Natural killer cell treated with Interleukin-12 subunit alpha and Interleukin-12 subunit beta and Interleukin-15 and Interleukin-18, amount 100 ng/mL, for 72 hours (primary cell): ENCODE data around the gene C2CD3. TPM values are rescaled to one million over a fixed set of nuclear protein-coding genes. Genes with fewer than 3 reads are reported as not detected.
A peak's percentile ranks its signal among the peaks of the same experiment; 100 is the strongest.

Experiments
- ATAC-seq, 2 donors: fragments of 150-1000 bp; cut with Tn5 transposase in 1 of 2; sonication (Bioruptor Pico), chemical (Tn5 transposase) in 1 of 2; 2 replicates each; pipeline ENCODE4 v1.10.0; 2021
- DNase-seq: peaks from one replicate; pipeline ENCODE4 v3.0.0; 2022; ENCODE audit warnings: low spot score
- H3K27ac Mint-ChIP-seq, 2 donors: 1 replicate in 1 of 2; 2 replicates in 1 of 2; pipeline ENCODE4 v1.8.0; 2022; ENCODE audit warnings: mixed read lengths in 2 of 2, mild to moderate bottlenecking in 1 of 2, moderate library complexity in 1 of 2
- H3K27me3 Mint-ChIP-seq, 2 donors: 1 replicate in 1 of 2; 2 replicates in 1 of 2; pipeline ENCODE4 v1.8.0; 2022; ENCODE audit warnings: mixed read lengths in 2 of 2
- H3K36me3 Mint-ChIP-seq: one replicate; pipeline ENCODE4 v1.8.0; 2022; ENCODE audit warnings: mixed read lengths
- H3K4me1 Mint-ChIP-seq, 2 donors: 1 replicate in 1 of 2; 2 replicates in 1 of 2; pipeline ENCODE4 v1.8.0; 2022; ENCODE audit warnings: low read depth in 2 of 2, mixed read lengths in 2 of 2, mild to moderate bottlenecking in 1 of 2
- H3K4me3 Mint-ChIP-seq: one replicate; pipeline ENCODE4 v1.8.0; 2022; ENCODE audit warnings: mixed read lengths
- H3K9me3 Mint-ChIP-seq: 2 replicates; pipeline ENCODE4 v1.8.0; 2022; ENCODE audit warnings: mixed read lengths
- total RNA-seq, 2 donors: library from RNA; stranded (reverse); gene quantifications; one replicate each; pipeline ENCODE4 v1.2.3, GENCODE V29; 2022

The C2CD3 gene
- total RNA-seq, 2 donors from 2014 or later = 49.1 to 76.7 TPM

- peak overlapping the region; percentile 28 to 51 for H3K27ac Mint-ChIP-seq
- DNase-seq (no peak), ATAC-seq (no peak)
- peaks cover 3% of the 10 kb centered on the region for H3K9me3 Mint-ChIP-seq
- peaks cover 11 to 13% of the 10 kb centered on the region in 2 donors for H3K4me1 Mint-ChIP-seq
- no peaks in the 10 kb centered on the region for H3K27me3 Mint-ChIP-seq
- no peak overlapping the region for H3K4me3 Mint-ChIP-seq
- peaks cover 4% of the 10 kb centered on the region for H3K36me3 Mint-ChIP-seq
Observed at GRCh38 chr11:74055938-74056337, 114.9 kb downstream of the C2CD3 start.

GRCh38 chr11:74050465-74050864 lies 120.3 kb downstream of the C2CD3 start:
- H3K27ac Mint-ChIP-seq = no peak overlapping the region
- H3K9me3 Mint-ChIP-seq = no peaks in the 10 kb centered on the region
- peaks cover 4% of the 10 kb centered on the region for H3K36me3 Mint-ChIP-seq
- H3K4me1 Mint-ChIP-seq = peaks cover 4 to 6% of the 10 kb centered on the region in 2 donors
- ATAC-seq (no peak), DNase-seq (no peak)
- no peaks in the 10 kb centered on the region for H3K27me3 Mint-ChIP-seq
- no peak overlapping the region for H3K4me3 Mint-ChIP-seq

DNA sequence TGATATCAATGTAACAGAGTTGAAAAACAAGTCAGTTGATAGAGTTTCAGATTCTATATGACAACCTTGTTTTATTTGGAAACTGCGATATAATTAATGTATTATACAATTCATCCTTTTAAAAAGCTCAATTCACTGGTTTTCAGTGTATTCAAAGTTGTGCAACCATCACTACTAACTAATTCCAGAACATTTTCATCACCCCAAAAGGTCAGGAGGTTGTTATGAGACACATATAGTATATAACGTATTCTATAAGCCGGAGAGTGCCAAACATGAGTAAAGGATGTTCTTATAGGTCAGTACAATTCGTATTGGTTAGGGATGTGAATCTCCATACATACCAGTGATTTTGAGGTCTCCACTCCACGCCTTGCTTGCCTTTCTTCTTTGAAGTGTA lies 121.8 kb downstream of the C2CD3 start:
- no peak overlapping the region for H3K4me3 Mint-ChIP-seq
- no peaks in the 10 kb centered on the region for H3K9me3 Mint-ChIP-seq
- DNase-seq (no peak), ATAC-seq (no peak)
- no peaks in the 10 kb centered on the region for H3K4me1 Mint-ChIP-seq
- H3K27ac Mint-ChIP-seq = no peak overlapping the region
- no peaks in the 10 kb centered on the region for H3K27me3 Mint-ChIP-seq
- peaks cover 4% of the 10 kb centered on the region for H3K36me3 Mint-ChIP-seq

- DNase-seq (no peak), ATAC-seq (no peak)
- Mint-ChIP-seq H3K27me3 (no peaks in the 10 kb centered on the region), H3K27ac (peak overlapping the region in 1 of 2 donors; percentile 48), H3K4me3 (no peak overlapping the region), H3K36me3 (peaks cover 11% of the 10 kb centered on the region), H3K4me1 (peaks cover 6% of the 10 kb centered on the region in 2 donors), H3K9me3 (no peaks in the 10 kb centered on the region)
Observed at GRCh38 chr11:74044538-74044937, 126.3 kb downstream of the C2CD3 start.

GRCh38 chr11:74043450-74043849 lies 127.4 kb downstream of the C2CD3 start:
- no peaks in the 10 kb centered on the region for H3K27me3 Mint-ChIP-seq
- DNase-seq (no peak), ATAC-seq (no peak)
- H3K4me1 Mint-ChIP-seq = peaks cover 6% of the 10 kb centered on the region in 2 donors
- no peaks in the 10 kb centered on the region for H3K9me3 Mint-ChIP-seq
- no peak overlapping the region for H3K27ac Mint-ChIP-seq
- H3K4me3 Mint-ChIP-seq = no peak overlapping the region
- H3K36me3 Mint-ChIP-seq = peaks cover 16% of the 10 kb centered on the region

- no peaks in the 10 kb centered on the region for H3K27me3 Mint-ChIP-seq
- H3K27ac Mint-ChIP-seq = no peak overlapping the region
- DNase-seq (no peak), ATAC-seq (no peak)
- H3K4me1 Mint-ChIP-seq = peaks cover 6% of the 10 kb centered on the region in 2 donors
- H3K9me3 Mint-ChIP-seq = no peaks in the 10 kb centered on the region
- no peak overlapping the region for H3K4me3 Mint-ChIP-seq
- peaks cover 24% of the 10 kb centered on the region for H3K36me3 Mint-ChIP-seq
Observed at GRCh38 chr11:74037309-74037708, 133.5 kb downstream of the C2CD3 start.

GRCh38 chr11:74035264-74035663 lies 135.5 kb downstream of the C2CD3 start:
- Mint-ChIP-seq H3K4me1 (peaks cover 17 to 18% of the 10 kb centered on the region in 2 donors), H3K9me3 (no peaks in the 10 kb centered on the region), H3K4me3 (no peak overlapping the region), H3K36me3 (peaks cover 14% of the 10 kb centered on the region), H3K27ac (peak overlapping the region in 1 of 2 donors; percentile 10), H3K27me3 (no peaks in the 10 kb centered on the region)
- no peak for DNase-seq
- ATAC-seq = no peak

DNA sequence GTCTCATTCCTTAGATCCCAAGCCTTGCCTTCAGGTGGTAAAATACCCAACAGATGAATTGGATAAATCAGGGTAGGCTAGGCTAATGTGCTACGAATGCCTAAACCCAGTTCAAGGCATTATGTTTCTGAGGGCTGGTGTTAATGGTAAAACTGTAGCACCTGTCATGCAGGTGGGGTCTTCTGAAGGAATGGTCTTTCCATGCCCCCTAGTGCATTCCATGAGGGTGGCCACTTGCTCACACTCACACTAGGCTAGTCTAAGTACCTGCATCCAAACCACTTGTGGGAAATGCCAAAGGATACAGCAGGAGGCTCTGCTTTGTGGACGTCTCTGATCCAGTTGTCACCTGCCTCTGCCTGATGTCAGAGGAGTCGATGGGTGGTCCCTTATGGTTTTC lies 137.8 kb downstream of the C2CD3 start:
- no peak overlapping the region for H3K4me3 Mint-ChIP-seq
- no peak overlapping the region for H3K27ac Mint-ChIP-seq
- peaks cover 4% of the 10 kb centered on the region for H3K36me3 Mint-ChIP-seq
- peaks cover 32 to 33% of the 10 kb centered on the region in 2 donors for H3K4me1 Mint-ChIP-seq
- DNase-seq (no peak), ATAC-seq (no peak)
- H3K9me3 Mint-ChIP-seq = no peaks in the 10 kb centered on the region
- H3K27me3 Mint-ChIP-seq = no peaks in the 10 kb centered on the region

GRCh38 chr11:74030723-74031676 lies 139.8 kb downstream of the C2CD3 start:
- DNase-seq = no peak
- H3K27me3 Mint-ChIP-seq = no peaks in the 10 kb centered on the region
- H3K36me3 Mint-ChIP-seq = peaks cover 1% of the 10 kb centered on the region
- peak; percentile 92 to 94 for ATAC-seq
- H3K4me3 Mint-ChIP-seq = peak overlapping the region; percentile 82
- H3K27ac Mint-ChIP-seq = peak overlapping the region; percentile 84 to 88
- no peaks in the 10 kb centered on the region for H3K9me3 Mint-ChIP-seq
- peaks cover 42% of the 10 kb centered on the region in 2 donors for H3K4me1 Mint-ChIP-seq

- no peak overlapping the region for H3K27ac Mint-ChIP-seq
- ATAC-seq (peak; percentile 66 to 72), DNase-seq (no peak)
- no peaks in the 10 kb centered on the region for H3K27me3 Mint-ChIP-seq
- H3K36me3 Mint-ChIP-seq = peaks cover 13% of the 10 kb centered on the region
- peak overlapping the region; percentile 77 for H3K4me3 Mint-ChIP-seq
- H3K9me3 Mint-ChIP-seq = no peaks in the 10 kb centered on the region
- H3K4me1 Mint-ChIP-seq = peaks cover 51 to 52% of the 10 kb centered on the region in 2 donors
Observed at GRCh38 chr11:74025467-74026166, 145.2 kb downstream of the C2CD3 start.

DNA sequence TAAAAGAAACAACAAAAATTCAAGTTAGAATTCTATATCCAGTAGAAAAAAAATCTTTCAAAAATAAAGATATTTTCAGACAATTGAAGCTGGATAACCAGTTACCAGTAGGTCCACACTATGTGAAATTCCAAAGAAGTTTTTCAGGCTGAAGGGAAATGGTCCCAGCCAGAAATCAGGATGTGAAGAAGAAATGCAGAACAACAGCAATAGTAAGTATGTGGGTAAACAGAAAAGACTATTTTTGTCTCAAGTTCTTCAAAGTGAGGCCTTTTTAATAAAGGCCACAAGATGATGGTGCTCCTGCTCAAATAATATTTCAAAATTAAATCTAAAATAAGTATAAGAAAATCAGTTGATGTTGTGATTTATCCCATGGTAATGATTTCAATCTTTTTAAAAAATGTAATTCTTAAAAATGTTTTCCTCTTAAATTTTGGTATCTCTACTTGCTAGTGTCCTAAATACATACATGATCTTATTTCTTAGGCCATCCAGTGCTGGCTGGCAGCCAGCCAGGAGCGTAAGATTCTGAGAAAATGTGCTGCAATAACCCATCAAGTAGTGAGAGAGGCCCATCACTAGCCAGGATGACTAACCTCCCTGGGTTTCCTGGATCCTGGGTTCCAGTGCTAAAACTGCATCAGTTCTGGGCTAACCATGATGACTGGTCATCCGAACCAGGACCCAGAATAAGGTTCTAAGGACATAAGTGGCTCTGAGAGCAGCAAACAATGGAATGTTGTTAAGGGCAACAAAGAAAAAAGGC lies 146.4 kb downstream of the C2CD3 start:
- Mint-ChIP-seq H3K36me3 (peaks cover 13% of the 10 kb centered on the region), H3K27me3 (no peaks in the 10 kb centered on the region), H3K4me1 (peaks cover 43% of the 10 kb centered on the region in 2 donors), H3K27ac (no peak overlapping the region), H3K9me3 (no peaks in the 10 kb centered on the region), H3K4me3 (peak overlapping the region; percentile 80)
- DNase-seq = peak; percentile 77
- ATAC-seq = peak; percentile 70 to 71

- H3K27ac Mint-ChIP-seq = no peak overlapping the region
- H3K27me3 Mint-ChIP-seq = no peaks in the 10 kb centered on the region
Observed at GRCh38 chr11:74023276-74023675, 147.5 kb downstream of the C2CD3 start.

GRCh38 chr11:74022546-74022945 lies 148.3 kb downstream of the C2CD3 start:
- no peak overlapping the region for H3K4me3 Mint-ChIP-seq
- DNase-seq = no peak
- H3K27me3 Mint-ChIP-seq = no peaks in the 10 kb centered on the region
- H3K36me3 Mint-ChIP-seq = peaks cover 13% of the 10 kb centered on the region
- H3K4me1 Mint-ChIP-seq = peaks cover 36 to 40% of the 10 kb centered on the region in 2 donors
- ATAC-seq = no peak
- H3K9me3 Mint-ChIP-seq = no peaks in the 10 kb centered on the region
- no peak overlapping the region for H3K27ac Mint-ChIP-seq

More at GRCh38 chr11:74023276-74023675, 147.5 kb downstream of the C2CD3 start:
- H3K4me1 Mint-ChIP-seq = peaks cover 40 to 44% of the 10 kb centered on the region in 2 donors
- ATAC-seq = no peak
- H3K4me3 Mint-ChIP-seq = peak overlapping the region; percentile 71
- H3K9me3 Mint-ChIP-seq = no peaks in the 10 kb centered on the region
- H3K36me3 Mint-ChIP-seq = peaks cover 13% of the 10 kb centered on the region
- DNase-seq = no peak
